ENCODE results near the gene MUC21. TPM values are rescaled to one million over a fixed set of nuclear protein-coding genes. Genes with fewer than 3 reads are reported as not detected.
"Not testable (repeated sequence)": the region's sequence is repeated elsewhere in the genome, so short reads cannot be mapped to it uniquely, and the experiment has no call there.

Gene MUC21
- total RNA-seq, 2 experiments from 2014 or later: not detected

DNA sequence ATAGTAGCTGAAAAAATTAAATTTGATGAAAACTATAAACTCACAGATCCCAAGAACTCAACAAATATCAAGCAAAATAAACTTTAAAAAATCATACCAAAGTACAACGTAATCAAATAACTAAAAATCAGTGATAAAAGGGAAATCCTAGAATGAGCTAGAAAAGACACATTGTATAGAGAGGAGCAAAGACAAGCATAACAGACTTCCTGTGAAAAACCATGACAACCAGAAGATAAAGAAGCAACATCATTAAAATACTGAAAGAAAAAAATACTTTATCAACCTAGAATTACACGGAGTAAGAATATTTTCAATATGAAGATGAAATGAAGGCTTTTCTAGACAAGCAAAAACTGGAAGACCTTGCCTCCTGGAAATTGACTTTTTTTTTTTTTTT is 36.5 kb downstream of the MUC21 start:
- no peaks in the 10 kb centered on the region for H3K36me3 Mint-ChIP-seq (ENCODE audit: low read depth)
- intact Hi-C loops (cut with micrococcal nuclease): no loop called here
- H3K4me1 Mint-ChIP-seq (ENCODE audit: low read depth): no peaks in the 10 kb centered on the region
- DNase-seq (no peak), ATAC-seq (no peak)
- CTCF ChIA-PET: no interaction called here
- peaks cover 10% of the 10 kb centered on the region for H3K27me3 Mint-ChIP-seq
- no peaks in the 10 kb centered on the region for H3K9me3 Mint-ChIP-seq
- POLR2A ChIA-PET: no interaction called here
- H3K4me3 Mint-ChIP-seq: no peak overlapping the region
- no peak overlapping the region for H3K27ac Mint-ChIP-seq
- TF ChIP-seq, protein P1, sequence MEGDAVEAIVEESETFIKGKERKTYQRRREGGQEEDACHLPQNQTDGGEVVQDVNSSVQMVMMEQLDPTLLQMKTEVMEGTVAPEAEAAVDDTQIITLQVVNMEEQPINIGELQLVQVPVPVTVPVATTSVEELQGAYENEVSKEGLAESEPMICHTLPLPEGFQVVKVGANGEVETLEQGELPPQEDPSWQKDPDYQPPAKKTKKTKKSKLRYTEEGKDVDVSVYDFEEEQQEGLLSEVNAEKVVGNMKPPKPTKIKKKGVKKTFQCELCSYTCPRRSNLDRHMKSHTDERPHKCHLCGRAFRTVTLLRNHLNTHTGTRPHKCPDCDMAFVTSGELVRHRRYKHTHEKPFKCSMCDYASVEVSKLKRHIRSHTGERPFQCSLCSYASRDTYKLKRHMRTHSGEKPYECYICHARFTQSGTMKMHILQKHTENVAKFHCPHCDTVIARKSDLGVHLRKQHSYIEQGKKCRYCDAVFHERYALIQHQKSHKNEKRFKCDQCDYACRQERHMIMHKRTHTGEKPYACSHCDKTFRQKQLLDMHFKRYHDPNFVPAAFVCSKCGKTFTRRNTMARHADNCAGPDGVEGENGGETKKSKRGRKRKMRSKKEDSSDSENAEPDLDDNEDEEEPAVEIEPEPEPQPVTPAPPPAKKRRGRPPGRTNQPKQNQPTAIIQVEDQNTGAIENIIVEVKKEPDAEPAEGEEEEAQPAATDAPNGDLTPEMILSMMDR (IDR thresholded peaks at IDR 0.05): no peak

GRCh38 chr6:31020631-31021255 is 37.2 kb downstream of the MUC21 start:
- ATAC-seq; intact Hi-C loops (cut with micrococcal nuclease); H3K27ac Mint-ChIP-seq; DNase-seq; POLR2A ChIA-PET; H3K27me3 Mint-ChIP-seq; CTCF ChIA-PET; H3K36me3 Mint-ChIP-seq (ENCODE audit: low read depth); H3K9me3 Mint-ChIP-seq; H3K4me1 Mint-ChIP-seq (ENCODE audit: low read depth); H3K4me3 Mint-ChIP-seq: not testable (repeated sequence)

DNA sequence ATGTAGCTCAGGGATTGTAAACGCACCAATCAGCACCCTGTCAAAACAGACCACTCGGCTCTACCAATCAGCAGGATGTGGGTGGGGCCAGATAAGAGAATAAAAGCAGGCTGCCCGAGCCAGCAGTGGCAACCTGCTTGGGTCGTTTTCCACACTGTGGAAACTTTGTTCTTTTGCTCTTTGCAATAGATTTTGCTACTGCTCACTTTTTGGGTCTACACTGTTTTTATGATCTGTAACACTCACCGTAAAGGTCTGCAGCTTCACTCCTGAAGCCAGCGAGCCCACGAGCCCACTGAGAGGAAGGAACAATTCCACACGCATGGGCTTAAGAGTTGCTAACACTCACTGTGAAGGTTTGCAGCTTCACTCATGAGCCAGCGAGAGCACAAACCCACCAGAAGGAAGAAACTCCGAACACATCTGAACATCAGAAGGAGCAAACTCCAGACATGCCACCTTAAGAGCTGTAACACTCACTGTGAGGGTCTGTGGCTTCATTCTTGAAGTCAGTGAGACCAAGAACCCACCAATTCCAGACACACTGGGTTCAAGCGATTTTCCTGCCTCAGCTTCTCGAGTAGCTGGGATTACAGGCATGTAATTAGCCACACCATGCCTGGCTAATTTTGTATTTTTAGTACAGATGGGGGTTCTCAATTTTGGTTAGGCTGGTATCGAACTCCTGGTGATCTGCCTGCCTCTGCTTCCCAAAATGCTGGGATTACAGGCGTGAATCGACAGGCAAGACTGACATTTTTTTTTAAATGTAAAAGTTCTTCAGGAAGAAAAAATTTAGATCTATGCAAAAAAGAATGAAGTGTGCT is 38.4 kb downstream of the MUC21 start:
- H3K27me3 Mint-ChIP-seq; intact Hi-C loops (cut with micrococcal nuclease); POLR2A ChIA-PET; H3K27ac Mint-ChIP-seq; H3K36me3 Mint-ChIP-seq (ENCODE audit: low read depth); CTCF ChIA-PET; H3K4me3 Mint-ChIP-seq; DNase-seq; H3K4me1 Mint-ChIP-seq (ENCODE audit: low read depth); H3K9me3 Mint-ChIP-seq; ATAC-seq: not testable (repeated sequence)

DNA sequence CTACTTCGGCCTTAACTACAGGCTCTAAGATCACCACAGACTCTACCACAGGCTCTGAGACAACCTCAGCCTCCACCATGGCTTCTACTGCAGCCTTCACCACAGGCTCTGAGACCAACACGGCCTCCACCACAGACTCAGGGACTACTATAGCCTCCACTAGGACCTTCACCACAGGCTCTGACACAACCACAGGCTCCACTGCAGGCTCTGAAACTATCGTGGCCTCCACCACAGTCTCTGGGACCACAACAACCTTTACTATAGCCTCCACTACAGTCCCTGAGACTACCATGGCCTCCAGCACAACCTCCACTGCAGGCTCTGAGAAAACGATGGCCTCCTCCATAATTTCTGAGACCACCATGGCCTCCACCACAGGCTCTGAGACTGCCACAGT is 42.1 kb downstream of the MUC21 start:
- ATAC-seq (no peak), DNase-seq (no peak)
- CTCF ChIA-PET: no interaction called here
- TF ChIP-seq, protein P1 (IDR thresholded peaks at IDR 0.05): no peak
- H3K36me3 Mint-ChIP-seq (ENCODE audit: low read depth): no peaks in the 10 kb centered on the region
- intact Hi-C loops (cut with micrococcal nuclease): no loop called here
- POLR2A ChIA-PET: no interaction called here
- peaks cover 20% of the 10 kb centered on the region for H3K27me3 Mint-ChIP-seq
- no peak overlapping the region for H3K27ac Mint-ChIP-seq
- H3K9me3 Mint-ChIP-seq: no peaks in the 10 kb centered on the region
- no peaks in the 10 kb centered on the region for H3K4me1 Mint-ChIP-seq (ENCODE audit: low read depth)
- H3K4me3 Mint-ChIP-seq: no peak overlapping the region

- ChIA-PET POLR2A (no interaction called here), CTCF (no interaction called here)
- Mint-ChIP-seq H3K27me3 (peaks cover 28% of the 10 kb centered on the region), H3K4me1 (ENCODE audit: low read depth) (no peaks in the 10 kb centered on the region), H3K9me3 (no peaks in the 10 kb centered on the region), H3K27ac (no peak overlapping the region), H3K36me3 (ENCODE audit: low read depth) (no peaks in the 10 kb centered on the region), H3K4me3 (no peak overlapping the region)
- ATAC-seq (peak; percentile 45), DNase-seq (peak; percentile 31)
- intact Hi-C loops (cut with micrococcal nuclease): no loop called here
- TF ChIP-seq, protein P1 (IDR thresholded peaks at IDR 0.05): no peak
These were observed 47.6 kb downstream of the MUC21 start for GRCh38 chr6:31031095-31031494.

DNA sequence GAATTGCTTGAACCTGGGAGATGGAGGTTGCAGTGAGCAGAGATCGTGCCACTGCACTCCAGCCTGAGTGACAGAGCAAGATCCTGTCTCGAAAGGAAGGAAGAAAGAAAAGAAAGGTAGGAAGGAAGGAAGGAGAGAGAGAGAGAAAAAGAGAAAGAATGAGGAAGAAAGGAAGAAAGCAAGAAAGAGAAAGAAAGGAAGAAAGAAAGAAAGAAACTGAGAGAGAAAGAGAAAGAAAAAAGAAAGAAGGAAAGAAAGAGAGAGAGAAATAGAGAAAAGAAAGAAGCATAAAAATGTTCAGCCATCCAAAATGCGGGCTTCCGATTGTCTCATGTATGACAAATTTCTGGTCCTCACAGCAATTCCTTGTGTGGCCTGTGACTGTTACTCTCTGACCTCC is 49.6 kb downstream of the MUC21 start:
- TF ChIP-seq, protein P1 (IDR thresholded peaks at IDR 0.05): no peak
- H3K27me3 Mint-ChIP-seq: peaks cover 28% of the 10 kb centered on the region
- POLR2A ChIA-PET: no interaction called here
- intact Hi-C loops (cut with micrococcal nuclease): no loop called here
- DNase-seq (no peak), ATAC-seq (no peak)
- CTCF ChIA-PET: interaction anchor here (1.2 to 1.8 kb wide), 2 partner anchors 54 to 117 kb away, joined by 4 to 6 read pairs; no protein-coding TSS in a partner anchor
- no peak overlapping the region for H3K4me3 Mint-ChIP-seq
- H3K9me3 Mint-ChIP-seq: no peaks in the 10 kb centered on the region
- no peaks in the 10 kb centered on the region for H3K36me3 Mint-ChIP-seq (ENCODE audit: low read depth)
- no peaks in the 10 kb centered on the region for H3K4me1 Mint-ChIP-seq (ENCODE audit: low read depth)
- H3K27ac Mint-ChIP-seq: no peak overlapping the region
